DMS53 treated with DMSO at 0.1 percent for 48 hours (cell line): ENCODE results near the gene MFSD6.
"Not testable (repeated sequence)": the region's sequence is repeated elsewhere in the genome, so short reads cannot be mapped to it uniquely, and the experiment has no call there.

ENCODE experiments used
- DNase-seq: peaks from one replicate; lab custom pipeline; 2025; ENCODE audit not compliant: unreplicated experiment; lab: John Stamatoyannopoulos, UW

MFSD6 gene

GRCh38 chr2:190407662-190408537, at the start of gene MFSD6:
Gene MFSD6 (plus strand): TSS chr2:190408355. CDS start chr2:190436030, 27,675 bp downstream.
- peak; percentile 68 for DNase-seq

- DNase-seq = not testable (repeated sequence)
Measured at GRCh38 chr2:190358655-190359448, 49.3 kb upstream of the MFSD6 start.

- no peak for DNase-seq
Measured at GRCh38 chr2:190360561-190360960, 47.6 kb upstream of the MFSD6 start.

- no peak for DNase-seq
Measured at GRCh38 chr2:190360965-190361364, 47.2 kb upstream of the MFSD6 start.

- DNase-seq = no peak
Measured at GRCh38 chr2:190361572-190361971, 46.6 kb upstream of the MFSD6 start.

- no peak for DNase-seq
Measured at GRCh38 chr2:190362894-190363293, 45.3 kb upstream of the MFSD6 start.

- DNase-seq = no peak
Measured at GRCh38 chr2:190365499-190366204, 42.5 kb upstream of the MFSD6 start.

- DNase-seq = no peak
Measured at GRCh38 chr2:190366248-190366753, 41.9 kb upstream of the MFSD6 start.

GRCh38 chr2:190367091-190367490, 41.1 kb upstream of the MFSD6 start:
- DNase-seq = no peak

- no peak for DNase-seq
Measured at GRCh38 chr2:190369635-190370034, 38.5 kb upstream of the MFSD6 start.

GRCh38 chr2:190376083-190376482, 32.1 kb upstream of the MFSD6 start:
- no peak for DNase-seq

- no peak for DNase-seq
Measured at GRCh38 chr2:190376591-190377245, 31.4 kb upstream of the MFSD6 start.

- no peak for DNase-seq
Measured at GRCh38 chr2:190378880-190379237, 29.3 kb upstream of the MFSD6 start.

- DNase-seq = peak; percentile 60
Measured at GRCh38 chr2:190379249-190379964, 28.7 kb upstream of the MFSD6 start.

GRCh38 chr2:190380962-190381412, 27.2 kb upstream of the MFSD6 start:
- DNase-seq = no peak

GRCh38 chr2:190382851-190383250, 25.3 kb upstream of the MFSD6 start:
- DNase-seq = peak; percentile 59

GRCh38 chr2:190387422-190387821, 20.7 kb upstream of the MFSD6 start:
- DNase-seq = no peak

- no peak for DNase-seq
Measured at GRCh38 chr2:190396271-190396670, 11.9 kb upstream of the MFSD6 start.

- DNase-seq = no peak
Measured at GRCh38 chr2:190402986-190403603, 5.1 kb upstream of the MFSD6 start.

GRCh38 chr2:190404487-190404886, 3.7 kb upstream of the MFSD6 start:
- DNase-seq = no peak
